HEK293 (cell line): Measurements from ENCODE around the gene ATP7A.

Experiments used
- CTCF ChIA-PET: fragments of 350-600 bp; formaldehyde crosslinking; extraction: SDS; loops from one replicate; lab custom pipeline; 2021; ENCODE audit warnings: antibody characterized with exemption; lab: Yijun Ruan, JAX
- POLR2A ChIA-PET: fragments of 300-600 bp; formaldehyde crosslinking; extraction: SDS; loops from one replicate; lab custom pipeline; 2020; ENCODE audit warnings: antibody characterized with exemption, inconsistent platforms; lab: Yijun Ruan, JAX
- H3K27ac ChIP-seq: fragments of 200-500 bp; sonication (Bioruptor generic); 2 replicates; pipeline ENCODE4 v1.5.1; 2014; ENCODE audit warnings: low read depth, low read length, control low read depth, inconsistent platforms; ENCODE audit errors: extremely low read depth
- H3K36me3 ChIP-seq, 2 experiments: fragments of 200-500 bp in 1 of 2; sonication (Bioruptor generic) in 1 of 2; 1 replicate in 1 of 2; 2 replicates in 1 of 2; pipeline ENCODE4 v1.5.1; 2014 to 2017; ENCODE audit warnings: inconsistent platforms in 2 of 2, low read length in 2 of 2; ENCODE audit not compliant: control insufficient read depth in 2 of 2, insufficient read depth in 1 of 2
- H3K4me1 ChIP-seq: fragments of 200-500 bp; sonication (Bioruptor generic); 2 replicates; pipeline ENCODE4 v1.5.1; 2014; ENCODE audit warnings: mild to moderate bottlenecking, low read length, inconsistent platforms; ENCODE audit not compliant: control insufficient read depth, insufficient read depth
- H3K4me3 ChIP-seq: 2 replicates; pipeline ENCODE4 v1.5.1; 2011; ENCODE audit warnings: low read depth, mild to moderate bottlenecking, control low read depth, low read length, moderate library complexity
- H3K9me3 ChIP-seq: fragments of 200-500 bp; sonication (Bioruptor generic); 2 replicates; pipeline ENCODE4 v1.5.1; 2014; ENCODE audit warnings: low read depth, low read length, inconsistent platforms; ENCODE audit not compliant: control insufficient read depth, insufficient read depth
- ZBTB7A ChIP-seq: fragments of 450-650 bp; formaldehyde crosslinking; IDR thresholded peaks from 2 replicates; pipeline ENCODE4 v1.5.1; 2016; ENCODE audit warnings: low read depth, missing biosample characterization, missing genetic modification characterization
- ZFP3 ChIP-seq: fragments of 450-650 bp; formaldehyde crosslinking; IDR thresholded peaks from 2 replicates; pipeline ENCODE4 v1.5.1; 2016; ENCODE audit warnings: low read depth, missing biosample characterization, missing genetic modification characterization
- ZNF121 ChIP-seq: fragments of 450-650 bp; formaldehyde crosslinking; IDR thresholded peaks from 2 replicates; pipeline ENCODE4 v1.5.1; 2016; ENCODE audit warnings: missing biosample characterization, missing genetic modification characterization
- ZNF132 ChIP-seq: fragments of 450-650 bp; formaldehyde crosslinking; IDR thresholded peaks from 2 replicates; pipeline ENCODE4 v1.5.1; 2017; ENCODE audit warnings: missing biosample characterization, missing genetic modification characterization, borderline replicate concordance
- ZNF202 ChIP-seq: fragments of 450-650 bp; formaldehyde crosslinking; IDR thresholded peaks from 2 replicates; pipeline ENCODE4 v1.5.1; 2016; ENCODE audit warnings: missing biosample characterization, missing genetic modification characterization, borderline replicate concordance
- ZNF501 ChIP-seq: fragments of 450-650 bp; formaldehyde crosslinking; IDR thresholded peaks from 2 replicates; pipeline ENCODE4 v1.5.1; 2016; ENCODE audit warnings: missing biosample characterization, missing genetic modification characterization
- ZNF548 ChIP-seq: fragments of 450-650 bp; formaldehyde crosslinking; IDR thresholded peaks from 2 replicates; pipeline ENCODE4 v1.5.1; 2016; ENCODE audit warnings: missing biosample characterization, missing genetic modification characterization
- ZNF555 ChIP-seq: fragments of 450-650 bp; formaldehyde crosslinking; conservative IDR thresholded peaks from 2 replicates; pipeline ENCODE4 v1.5.1; 2017; ENCODE audit warnings: missing biosample characterization, mild to moderate bottlenecking, missing genetic modification characterization, inconsistent platforms
- ZNF561 ChIP-seq: fragments of 450-650 bp; IDR thresholded peaks from 2 replicates; pipeline ENCODE4 v1.5.1; 2018; ENCODE audit warnings: missing biosample characterization, missing genetic modification characterization, borderline replicate concordance
- ZNF585B ChIP-seq: fragments of 450-650 bp; formaldehyde crosslinking; IDR thresholded peaks from 2 replicates; pipeline ENCODE4 v1.5.1; 2016; ENCODE audit warnings: missing biosample characterization, missing genetic modification characterization
- ZNF629 ChIP-seq: fragments of 450-650 bp; formaldehyde crosslinking; IDR thresholded peaks from 2 replicates; pipeline ENCODE4 v1.5.1; 2017; ENCODE audit warnings: missing biosample characterization, missing genetic modification characterization
- ZNF660 ChIP-seq: fragments of 450-650 bp; IDR thresholded peaks from 2 replicates; pipeline ENCODE4 v1.5.1; 2018; ENCODE audit warnings: missing biosample characterization, mild to moderate bottlenecking, missing genetic modification characterization
- ZNF677 ChIP-seq: fragments of 450-650 bp; IDR thresholded peaks from 2 replicates; pipeline ENCODE4 v1.5.0; 2018; ENCODE audit warnings: missing biosample characterization, mild to moderate bottlenecking, missing genetic modification characterization, moderate library complexity
- ZNF707 ChIP-seq: fragments of 450-650 bp; formaldehyde crosslinking; IDR thresholded peaks from 2 replicates; pipeline ENCODE4 v1.5.1; 2016; ENCODE audit warnings: missing biosample characterization, missing genetic modification characterization
- ZNF830 ChIP-seq: fragments of 450-650 bp; IDR thresholded peaks from 2 replicates; pipeline ENCODE4 v1.5.0; 2018; ENCODE audit warnings: missing biosample characterization, missing genetic modification characterization, low read depth, mild to moderate bottlenecking, moderate library complexity
- TF ChIP-seq, protein P1 (sequence below): fragments of 450-650 bp; IDR thresholded peaks from 2 replicates; pipeline ENCODE4 v1.5.1; 2018; ENCODE audit warnings: missing biosample characterization, mild to moderate bottlenecking, missing genetic modification characterization
- TF ChIP-seq, protein P2 (sequence below): fragments of 450-650 bp; formaldehyde crosslinking; IDR thresholded peaks from 2 replicates; pipeline ENCODE4 v1.5.1; 2016; ENCODE audit warnings: missing biosample characterization, missing genetic modification characterization
- TF ChIP-seq, protein P3 (sequence below): fragments of 450-650 bp; formaldehyde crosslinking; IDR thresholded peaks from 2 replicates; pipeline ENCODE4 v1.5.1; 2017; ENCODE audit warnings: missing biosample characterization, missing genetic modification characterization
- TF ChIP-seq, protein P4 (sequence below): fragments of 450-650 bp; formaldehyde crosslinking; IDR thresholded peaks from 2 replicates; pipeline ENCODE4 v1.5.1; 2016; ENCODE audit warnings: missing biosample characterization, missing genetic modification characterization
- TF ChIP-seq, protein P5 (sequence below): fragments of 450-650 bp; formaldehyde crosslinking; IDR thresholded peaks from 2 replicates; pipeline ENCODE4 v1.5.1; 2016; ENCODE audit warnings: missing biosample characterization, missing genetic modification characterization
- TF ChIP-seq, protein P6 (sequence below): fragments of 450-650 bp; formaldehyde crosslinking; IDR thresholded peaks from 2 replicates; pipeline ENCODE4 v1.5.1; 2016; ENCODE audit warnings: missing biosample characterization, missing genetic modification characterization
- TF ChIP-seq, protein P7 (sequence below): fragments of 450-650 bp; formaldehyde crosslinking; IDR thresholded peaks from 2 replicates; pipeline ENCODE4 v1.5.1; 2016; ENCODE audit warnings: missing biosample characterization, missing genetic modification characterization, borderline replicate concordance

ATP7A gene

DNA sequence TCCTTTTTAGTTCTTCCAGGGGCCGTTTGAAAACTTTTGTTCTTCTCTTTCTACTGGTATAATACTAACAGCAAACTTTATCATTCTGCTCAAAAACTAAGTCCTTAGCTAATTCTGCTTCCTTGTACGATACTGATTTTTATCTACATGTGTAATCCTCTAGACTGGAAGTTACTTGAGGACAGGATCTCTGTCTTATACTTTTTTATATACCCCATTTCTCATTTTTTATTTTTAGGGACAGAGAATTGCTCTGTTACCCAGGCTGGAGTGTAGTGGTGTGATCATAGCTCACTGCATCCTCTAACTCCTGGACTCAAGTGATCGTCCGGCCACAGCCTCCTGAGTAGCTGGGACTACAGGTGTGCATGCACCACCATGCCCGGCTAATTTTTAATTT is 9.0 kb upstream of the ATP7A start:
- Histone ChIP-seq H3K36me3 (peaks cover 10 to 34% of the 10 kb centered on the region in 2 experiments), H3K4me1 (no peaks in the 10 kb centered on the region), H3K27ac (no peak overlapping the region), H3K9me3 (no peaks in the 10 kb centered on the region), H3K4me3 (no peak overlapping the region)
- POLR2A ChIA-PET = no interaction called here
- CTCF ChIA-PET = no interaction called here
- TF ChIP-seq, protein P1, sequence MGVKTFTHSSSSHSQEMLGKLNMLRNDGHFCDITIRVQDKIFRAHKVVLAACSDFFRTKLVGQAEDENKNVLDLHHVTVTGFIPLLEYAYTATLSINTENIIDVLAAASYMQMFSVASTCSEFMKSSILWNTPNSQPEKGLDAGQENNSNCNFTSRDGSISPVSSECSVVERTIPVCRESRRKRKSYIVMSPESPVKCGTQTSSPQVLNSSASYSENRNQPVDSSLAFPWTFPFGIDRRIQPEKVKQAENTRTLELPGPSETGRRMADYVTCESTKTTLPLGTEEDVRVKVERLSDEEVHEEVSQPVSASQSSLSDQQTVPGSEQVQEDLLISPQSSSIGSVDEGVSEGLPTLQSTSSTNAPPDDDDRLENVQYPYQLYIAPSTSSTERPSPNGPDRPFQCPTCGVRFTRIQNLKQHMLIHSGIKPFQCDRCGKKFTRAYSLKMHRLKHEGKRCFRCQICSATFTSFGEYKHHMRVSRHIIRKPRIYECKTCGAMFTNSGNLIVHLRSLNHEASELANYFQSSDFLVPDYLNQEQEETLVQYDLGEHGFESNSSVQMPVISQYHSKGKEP (tag by site-specific recombination) = no peak
- TF ChIP-seq ZNF707 (no peak), ZNF660 (tag by site-specific recombination) (no peak), ZNF629 (no peak), ZNF555 (tag by site-specific recombination) (no peak), ZNF561 (tag by site-specific recombination) (no peak), ZBTB7A (tag by site-specific recombination) (no peak), ZNF501 (tag by site-specific recombination) (no peak)
- TF ChIP-seq, protein P2, sequence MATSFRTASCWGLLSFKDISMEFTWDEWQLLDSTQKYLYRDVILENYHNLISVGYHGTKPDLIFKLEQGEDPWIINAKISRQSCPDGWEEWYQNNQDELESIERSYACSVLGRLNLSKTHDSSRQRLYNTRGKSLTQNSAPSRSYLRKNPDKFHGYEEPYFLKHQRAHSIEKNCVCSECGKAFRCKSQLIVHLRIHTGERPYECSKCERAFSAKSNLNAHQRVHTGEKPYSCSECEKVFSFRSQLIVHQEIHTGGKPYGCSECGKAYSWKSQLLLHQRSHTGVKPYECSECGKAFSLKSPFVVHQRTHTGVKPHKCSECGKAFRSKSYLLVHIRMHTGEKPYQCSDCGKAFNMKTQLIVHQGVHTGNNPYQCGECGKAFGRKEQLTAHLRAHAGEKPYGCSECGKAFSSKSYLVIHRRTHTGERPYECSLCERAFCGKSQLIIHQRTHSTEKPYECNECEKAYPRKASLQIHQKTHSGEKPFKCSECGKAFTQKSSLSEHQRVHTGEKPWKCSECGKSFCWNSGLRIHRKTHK (tag by site-specific recombination) = no peak
- TF ChIP-seq, protein P3, sequence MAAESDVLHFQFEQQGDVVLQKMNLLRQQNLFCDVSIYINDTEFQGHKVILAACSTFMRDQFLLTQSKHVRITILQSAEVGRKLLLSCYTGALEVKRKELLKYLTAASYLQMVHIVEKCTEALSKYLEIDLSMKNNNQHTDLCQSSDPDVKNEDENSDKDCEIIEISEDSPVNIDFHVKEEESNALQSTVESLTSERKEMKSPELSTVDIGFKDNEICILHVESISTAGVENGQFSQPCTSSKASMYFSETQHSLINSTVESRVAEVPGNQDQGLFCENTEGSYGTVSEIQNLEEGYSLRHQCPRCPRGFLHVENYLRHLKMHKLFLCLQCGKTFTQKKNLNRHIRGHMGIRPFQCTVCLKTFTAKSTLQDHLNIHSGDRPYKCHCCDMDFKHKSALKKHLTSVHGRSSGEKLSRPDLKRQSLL (tag by site-specific recombination) = no peak

DNA sequence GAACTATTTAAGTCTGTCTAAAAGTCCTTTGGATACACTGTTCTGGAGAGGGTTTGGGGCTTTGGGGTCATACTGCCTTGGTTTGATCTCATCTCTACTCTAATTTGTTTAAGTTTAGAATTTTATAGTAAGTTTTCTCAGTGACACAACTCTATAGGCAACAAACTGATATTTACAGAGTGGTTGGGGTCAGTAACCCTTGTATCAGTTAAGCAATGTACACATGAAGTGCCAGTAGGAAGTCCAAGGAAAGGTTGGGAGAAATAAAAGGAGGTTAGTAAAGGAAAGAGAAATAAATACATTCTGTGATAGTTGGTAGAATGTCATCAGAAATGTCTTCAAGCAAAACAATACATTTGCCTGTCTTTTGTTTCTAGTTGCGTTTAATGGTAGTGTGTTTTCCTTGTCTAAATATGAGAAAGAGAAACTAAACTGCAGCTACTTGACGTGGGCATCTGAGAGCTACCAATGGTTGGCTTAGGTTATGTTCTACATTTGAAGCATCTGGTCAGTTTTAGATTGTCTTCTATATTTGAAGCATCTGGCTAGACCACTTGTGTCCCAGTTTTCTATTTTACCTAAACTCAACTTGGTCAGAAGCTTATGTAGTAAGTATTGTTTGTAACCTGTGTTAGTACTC is 6.9 kb downstream of the ATP7A start:
- no peak overlapping the region for H3K27ac ChIP-seq
- CTCF ChIA-PET = interaction anchor here (1.0 kb wide), 1 partner anchor 18 kb away, joined by 3 read pairs; the partner anchor contains the start of gene COX7B
- H3K36me3 ChIP-seq = no peaks in the 10 kb centered on the region; a peak in 1 of 3 replicates
- no peak overlapping the region for H3K4me3 ChIP-seq
- H3K4me1 ChIP-seq = no peaks in the 10 kb centered on the region
- no peaks in the 10 kb centered on the region; the same call in 1 of the 2 replicates for H3K9me3 ChIP-seq
- POLR2A ChIA-PET = interaction anchor here (1.2 kb wide), 1 partner anchor 13 kb away, joined by 3 read pairs; no protein-coding TSS in a partner anchor
- TF ChIP-seq ZNF585B (tag by site-specific recombination) = no peak
- TF ChIP-seq ZNF548 (tag by site-specific recombination) = no peak
- TF ChIP-seq, protein P4, sequence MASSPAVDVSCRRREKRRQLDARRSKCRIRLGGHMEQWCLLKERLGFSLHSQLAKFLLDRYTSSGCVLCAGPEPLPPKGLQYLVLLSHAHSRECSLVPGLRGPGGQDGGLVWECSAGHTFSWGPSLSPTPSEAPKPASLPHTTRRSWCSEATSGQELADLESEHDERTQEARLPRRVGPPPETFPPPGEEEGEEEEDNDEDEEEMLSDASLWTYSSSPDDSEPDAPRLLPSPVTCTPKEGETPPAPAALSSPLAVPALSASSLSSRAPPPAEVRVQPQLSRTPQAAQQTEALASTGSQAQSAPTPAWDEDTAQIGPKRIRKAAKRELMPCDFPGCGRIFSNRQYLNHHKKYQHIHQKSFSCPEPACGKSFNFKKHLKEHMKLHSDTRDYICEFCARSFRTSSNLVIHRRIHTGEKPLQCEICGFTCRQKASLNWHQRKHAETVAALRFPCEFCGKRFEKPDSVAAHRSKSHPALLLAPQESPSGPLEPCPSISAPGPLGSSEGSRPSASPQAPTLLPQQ = no peak
- no peak for TF ChIP-seq ZNF132
- no peak for TF ChIP-seq ZNF707
- no peak for TF ChIP-seq ZNF830 (tag by site-specific recombination)
- TF ChIP-seq ZNF501 (tag by site-specific recombination) = no peak
- TF ChIP-seq ZFP3 (tag by site-specific recombination) = no peak
- TF ChIP-seq, protein P5, sequence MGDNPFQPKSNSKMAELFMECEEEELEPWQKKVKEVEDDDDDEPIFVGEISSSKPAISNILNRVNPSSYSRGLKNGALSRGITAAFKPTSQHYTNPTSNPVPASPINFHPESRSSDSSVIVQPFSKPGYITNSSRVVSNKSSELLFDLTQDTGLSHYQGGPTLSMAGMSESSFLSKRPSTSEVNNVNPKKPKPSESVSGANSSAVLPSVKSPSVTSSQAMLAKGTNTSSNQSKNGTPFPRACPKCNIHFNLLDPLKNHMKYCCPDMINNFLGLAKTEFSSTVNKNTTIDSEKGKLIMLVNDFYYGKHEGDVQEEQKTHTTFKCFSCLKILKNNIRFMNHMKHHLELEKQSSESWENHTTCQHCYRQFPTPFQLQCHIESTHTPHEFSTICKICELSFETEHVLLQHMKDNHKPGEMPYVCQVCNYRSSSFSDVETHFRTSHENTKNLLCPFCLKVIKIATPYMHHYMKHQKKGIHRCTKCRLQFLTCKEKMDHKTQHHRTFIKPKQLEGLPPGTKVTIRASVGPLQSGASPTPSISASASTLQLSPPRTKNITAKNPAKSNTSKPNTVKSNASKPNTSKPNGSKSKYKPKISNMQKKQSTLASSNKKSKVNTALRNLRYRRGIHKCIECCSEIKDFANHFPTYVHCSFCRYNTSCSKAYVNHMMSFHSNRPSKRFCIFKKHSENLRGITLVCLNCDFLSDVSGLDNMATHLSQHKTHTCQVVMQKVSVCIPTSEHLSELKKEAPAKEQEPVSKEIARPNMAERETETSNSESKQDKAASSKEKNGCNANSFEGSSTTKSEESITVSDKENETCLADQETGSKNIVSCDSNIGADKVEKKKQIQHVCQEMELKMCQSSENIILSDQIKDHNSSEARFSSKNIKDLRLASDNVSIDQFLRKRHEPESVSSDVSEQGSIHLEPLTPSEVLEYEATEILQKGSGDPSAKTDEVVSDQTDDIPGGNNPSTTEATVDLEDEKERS (tag by site-specific recombination) = no peak
- no peak for TF ChIP-seq ZNF677 (tag by site-specific recombination)
- no peak for TF ChIP-seq ZNF121 (tag by site-specific recombination)
- TF ChIP-seq, protein P6, sequence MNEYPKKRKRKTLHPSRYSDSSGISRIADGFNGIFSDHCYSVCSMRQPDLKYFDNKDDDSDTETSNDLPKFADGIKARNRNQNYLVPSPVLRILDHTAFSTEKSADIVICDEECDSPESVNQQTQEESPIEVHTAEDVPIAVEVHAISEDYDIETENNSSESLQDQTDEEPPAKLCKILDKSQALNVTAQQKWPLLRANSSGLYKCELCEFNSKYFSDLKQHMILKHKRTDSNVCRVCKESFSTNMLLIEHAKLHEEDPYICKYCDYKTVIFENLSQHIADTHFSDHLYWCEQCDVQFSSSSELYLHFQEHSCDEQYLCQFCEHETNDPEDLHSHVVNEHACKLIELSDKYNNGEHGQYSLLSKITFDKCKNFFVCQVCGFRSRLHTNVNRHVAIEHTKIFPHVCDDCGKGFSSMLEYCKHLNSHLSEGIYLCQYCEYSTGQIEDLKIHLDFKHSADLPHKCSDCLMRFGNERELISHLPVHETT (tag by site-specific recombination) = no peak
- TF ChIP-seq, protein P7, sequence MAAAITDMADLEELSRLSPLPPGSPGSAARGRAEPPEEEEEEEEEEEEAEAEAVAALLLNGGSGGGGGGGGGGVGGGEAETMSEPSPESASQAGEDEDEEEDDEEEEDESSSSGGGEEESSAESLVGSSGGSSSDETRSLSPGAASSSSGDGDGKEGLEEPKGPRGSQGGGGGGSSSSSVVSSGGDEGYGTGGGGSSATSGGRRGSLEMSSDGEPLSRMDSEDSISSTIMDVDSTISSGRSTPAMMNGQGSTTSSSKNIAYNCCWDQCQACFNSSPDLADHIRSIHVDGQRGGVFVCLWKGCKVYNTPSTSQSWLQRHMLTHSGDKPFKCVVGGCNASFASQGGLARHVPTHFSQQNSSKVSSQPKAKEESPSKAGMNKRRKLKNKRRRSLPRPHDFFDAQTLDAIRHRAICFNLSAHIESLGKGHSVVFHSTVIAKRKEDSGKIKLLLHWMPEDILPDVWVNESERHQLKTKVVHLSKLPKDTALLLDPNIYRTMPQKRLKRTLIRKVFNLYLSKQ (tag by site-specific recombination) = no peak
- TF ChIP-seq ZNF202 (tag by site-specific recombination) = no peak
